Heart left ventricle (tissue), 16 donors: Measurements from ENCODE around the gene SLC7A1. TPM values are rescaled to one million over a fixed set of nuclear protein-coding genes. Genes with fewer than 3 reads are reported as not detected.

Source experiments
- ATAC-seq, 4 donors: fragments of 200-7000 bp; cut with Tn5 transposase; one replicate each; pipeline ENCODE4 v1.9.1; 2020 to 2022; ENCODE audit warnings: moderate library complexity in 4 of 4, mild to moderate bottlenecking in 3 of 4, moderate number of reproducible peaks in 1 of 4
- DNase-seq, 5 donors: peaks; one replicate each; pipeline ENCODE4 v3.0.0-alpha.2; 2020
- H3K27ac ChIP-seq, 12 donors: fragments of 200-600 bp; sonication (generic) in 4 of 12; one replicate each; pipeline versions ENCODE4 v1.5.0 to v1.8.0; 2016 to 2022; ENCODE audit warnings: mild to moderate bottlenecking in 2 of 12
- H3K27me3 ChIP-seq, 9 donors: fragments of 200-600 bp; sonication (generic) in 2 of 9; one replicate each; pipeline versions ENCODE4 v1.5.1 to v1.8.0; 2016 to 2022; ENCODE audit warnings: mild to moderate bottlenecking in 3 of 9
- H3K36me3 ChIP-seq, 9 donors: fragments of 200-600 bp; sonication (generic) in 2 of 9; one replicate each; pipeline versions ENCODE4 v1.5.0 to v1.8.0; 2018 to 2022; ENCODE audit warnings: mild to moderate bottlenecking in 2 of 9
- H3K4me1 ChIP-seq, 12 donors: fragments of 200-600 bp; sonication (generic) in 4 of 12; one replicate each; pipeline versions ENCODE4 v1.5.0 to v1.8.0; 2016 to 2022; ENCODE audit warnings: mild to moderate bottlenecking in 3 of 12
- H3K4me3 ChIP-seq, 12 donors: fragments of 200-600 bp; sonication (generic) in 4 of 12; one replicate each; pipeline versions ENCODE4 v1.5.0 to v1.8.0; 2017 to 2022; ENCODE audit warnings: mild to moderate bottlenecking in 9 of 12, moderate library complexity in 4 of 12
- H3K9me3 ChIP-seq, 12 donors: fragments of 200-600 bp; sonication (generic) in 4 of 12; one replicate each; pipeline versions ENCODE4 v1.5.0 to v1.8.0; 2016 to 2022; ENCODE audit warnings: mild to moderate bottlenecking in 1 of 12
- POLR2A ChIP-seq, 2 donors: fragments of 450-650 bp; IDR thresholded peaks; one replicate each; pipeline ENCODE4 v1.6.1; 2017; ENCODE audit warnings: antibody characterized with exemption in 2 of 2, mild to moderate bottlenecking in 2 of 2, moderate library complexity in 2 of 2
- WGBS, 4 donors: extraction: QIAGEN DNeasy Blood & Tissue Kit in 2 of 4; methylation state at CpG; one replicate each; pipeline versions ENCODE4 v1.1.5 to v1.1.7; 2013 to 2018; 5-methylcytosine and 5-hydroxymethylcytosine counted together
- intact Hi-C, 10 donors: fragments of 100-400 bp; cut with DNase I; formaldehyde crosslinking; loops; one replicate each; pipeline versions ENCODE4 v1.11.1 to v1.14.2; 2022
- polyA plus RNA-seq, 2 donors: library from polyadenylated mRNA; stranded (reverse); fragments of 200-250 nt; gene quantifications; one replicate each; pipeline ENCODE4 v1.2.3, GENCODE V29; 2013
- total RNA-seq, 9 donors: library from RNA; depleted of rRNA in 2 of 9; stranded (reverse); fragments of >200 nt in 2 of 9; fragmentation: NEBNext Ultra II Directional in 3 of 9; extraction: Animal tissue kit (Norgen Biotek cat#: 25700) in 3 of 9; gene quantifications; one replicate each; pipeline versions ENCODE4 v1.1.0 to v1.2.4, GENCODE V29; 2016 to 2023
- TF ChIP-seq, protein P1 (sequence below), 12 donors: fragments of 200-600 bp; sonication (generic) in 4 of 12; IDR thresholded peaks; one replicate each; pipeline versions ENCODE4 v1.5.0 to v1.8.0; 2018 to 2022; ENCODE audit warnings: antibody characterized with exemption in 12 of 12, mild to moderate bottlenecking in 5 of 12
- donor health status: ischemic (EF 13 %, LVEDD 7.1; RV severe dilation, severe dysfunction).
- donor health status: healthy with polysubstance abuse.
- donor health status: DM: no; HTN: yes; CAD: no.
- donor health status: DM: no; HTN: no; CAD: no.
- donor health status: ischemic (EF 25% LVEDD 6.9; RV normal size, moderate dysfunction).
- donor health status: ischemic (EF 25% LVEDD 5.7; RV mildly dilated, moderate dysfunction).
- donor health status: healthy.
- donor health status: DM: yes; HTN: yes; CAD: no.
- donor health status: ischemic (EF 35%, LVEDD 5.7; RV mildly dilated, moderate dysfunction).
- donor health status: nonischemic (EF 11% LVEDD 7.7; RV severe dilation, severe dysfunction).
- donor health status: DM: yes; HTN: yes; CAD: no.
- donor health status: PGD.
- donor health status: ischemic (EF 29% LVEDD 5.4; RV normal size, mild dysfunction).
- donor health status: nonischemic (EF 23%, LVEDD 6.1; RV moderate dilation, normal function).

SLC7A1 gene
- total and polyA plus RNA-seq, 11 donors, result 3.5 to 66.7 (median 14.3) TPM

DNA sequence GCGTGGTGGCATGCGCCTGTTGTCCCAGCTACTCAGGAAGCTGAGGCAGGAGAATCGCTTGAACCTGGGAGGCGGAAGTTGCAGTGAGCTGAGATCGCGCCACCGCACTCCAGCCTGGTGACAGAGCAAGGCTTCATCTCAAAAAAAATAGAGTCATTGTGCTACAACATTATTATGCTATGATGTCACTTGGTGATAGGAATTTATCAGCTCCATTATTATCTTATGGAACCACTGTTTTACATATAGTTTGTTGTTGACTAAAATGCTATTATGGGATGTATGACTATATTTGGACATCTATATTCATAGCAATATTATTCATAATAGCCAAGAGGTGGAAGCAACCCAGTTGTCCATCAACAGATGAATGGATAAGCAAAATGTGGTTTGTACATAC is 26.4 kb upstream of the SLC7A1 start:
- H3K4me3 ChIP-seq, result no peak overlapping the region
- no peaks in the 10 kb centered on the region for H3K36me3 ChIP-seq
- H3K27me3 ChIP-seq, result no peaks in the 10 kb centered on the region
- H3K4me1 ChIP-seq, result no peaks in the 10 kb centered on the region
- intact Hi-C loops, result no loop called here
- DNase-seq (no peak), ATAC-seq (no peak)
- H3K9me3 ChIP-seq, result peaks cover 0 to 10% (median 0%) of the 10 kb centered on the region in 12 donors
- TF ChIP-seq, protein P1, sequence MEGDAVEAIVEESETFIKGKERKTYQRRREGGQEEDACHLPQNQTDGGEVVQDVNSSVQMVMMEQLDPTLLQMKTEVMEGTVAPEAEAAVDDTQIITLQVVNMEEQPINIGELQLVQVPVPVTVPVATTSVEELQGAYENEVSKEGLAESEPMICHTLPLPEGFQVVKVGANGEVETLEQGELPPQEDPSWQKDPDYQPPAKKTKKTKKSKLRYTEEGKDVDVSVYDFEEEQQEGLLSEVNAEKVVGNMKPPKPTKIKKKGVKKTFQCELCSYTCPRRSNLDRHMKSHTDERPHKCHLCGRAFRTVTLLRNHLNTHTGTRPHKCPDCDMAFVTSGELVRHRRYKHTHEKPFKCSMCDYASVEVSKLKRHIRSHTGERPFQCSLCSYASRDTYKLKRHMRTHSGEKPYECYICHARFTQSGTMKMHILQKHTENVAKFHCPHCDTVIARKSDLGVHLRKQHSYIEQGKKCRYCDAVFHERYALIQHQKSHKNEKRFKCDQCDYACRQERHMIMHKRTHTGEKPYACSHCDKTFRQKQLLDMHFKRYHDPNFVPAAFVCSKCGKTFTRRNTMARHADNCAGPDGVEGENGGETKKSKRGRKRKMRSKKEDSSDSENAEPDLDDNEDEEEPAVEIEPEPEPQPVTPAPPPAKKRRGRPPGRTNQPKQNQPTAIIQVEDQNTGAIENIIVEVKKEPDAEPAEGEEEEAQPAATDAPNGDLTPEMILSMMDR (IDR thresholded peaks at IDR 0.05), result no peak
- no peak for TF ChIP-seq POLR2A (IDR thresholded peaks at IDR 0.05)
- no peak overlapping the region for H3K27ac ChIP-seq
- 84 to 92% (median 90%) methylated on average over 7 of the region's 7 CpGs for WGBS, 4 donors

DNA sequence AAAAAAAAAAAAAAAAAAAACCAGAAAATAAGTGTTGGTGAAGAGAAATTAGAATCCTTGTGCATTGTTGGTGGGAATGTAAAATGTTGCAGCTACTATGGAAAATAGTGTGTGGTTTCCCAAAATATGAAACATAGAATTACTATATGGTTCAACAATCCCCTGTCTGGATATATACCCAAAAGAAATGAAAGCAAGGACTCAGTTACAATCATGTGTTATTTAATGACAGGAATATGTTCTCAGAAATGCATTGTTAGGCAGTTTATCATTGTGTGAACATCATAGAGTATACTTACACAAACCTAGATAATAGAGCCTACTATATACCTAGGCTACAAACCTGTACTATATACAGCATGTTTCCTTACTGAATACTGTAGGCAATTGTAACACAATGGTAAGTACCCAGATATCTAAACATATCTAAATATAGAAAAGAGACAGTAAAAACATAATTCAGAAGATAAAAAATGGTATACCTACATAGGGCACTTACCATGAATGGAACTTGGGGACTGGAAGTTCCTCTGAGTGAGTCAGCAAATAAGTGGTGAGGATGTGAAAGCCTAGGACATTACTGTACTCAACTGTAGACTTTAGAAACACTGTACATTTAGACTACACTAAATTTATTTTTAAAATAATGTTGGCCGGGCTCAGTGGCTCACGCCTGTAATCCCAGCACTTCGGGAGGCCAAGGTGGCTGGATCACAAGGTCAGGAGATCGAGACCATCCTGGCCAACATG is 25.7 kb upstream of the SLC7A1 start:
- intact Hi-C loops, result no loop called here
- Histone ChIP-seq H3K27ac (no peak overlapping the region), H3K4me3 (no peak overlapping the region), H3K27me3 (no peaks in the 10 kb centered on the region), H3K36me3 (no peaks in the 10 kb centered on the region), H3K9me3 (peaks cover 0 to 10% (median 0%) of the 10 kb centered on the region in 12 donors), H3K4me1 (no peaks in the 10 kb centered on the region)
- WGBS, 4 donors, result 76 to 93% (median 88%) methylated on average over 4 of the region's 4 CpGs
- ATAC-seq, result no peak
- DNase-seq, result no peak
- TF ChIP-seq, protein P1 (IDR thresholded peaks at IDR 0.05), result no peak
- TF ChIP-seq POLR2A (IDR thresholded peaks at IDR 0.05), result no peak

DNA sequence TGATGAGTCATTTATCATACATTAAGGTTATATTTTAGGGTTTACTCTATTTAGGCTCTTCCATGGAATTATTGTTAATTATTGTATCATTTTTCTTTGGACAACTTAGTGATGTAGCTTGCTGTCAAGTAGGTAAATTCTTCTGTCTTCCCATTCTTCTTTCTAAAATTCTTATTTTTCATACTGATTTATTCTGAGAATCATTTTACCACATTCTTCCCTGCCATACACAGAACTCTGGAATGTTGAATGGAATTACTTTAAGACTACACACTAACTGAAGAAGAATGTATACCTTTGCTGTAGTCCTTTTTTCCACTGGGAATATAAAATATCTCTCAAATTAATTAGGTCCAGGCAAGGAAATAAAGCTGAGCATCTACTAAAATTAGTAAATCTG is 24.5 kb upstream of the SLC7A1 start:
- H3K4me1 ChIP-seq, result no peaks in the 10 kb centered on the region
- TF ChIP-seq, protein P1 (IDR thresholded peaks at IDR 0.05), result no peak
- TF ChIP-seq POLR2A (IDR thresholded peaks at IDR 0.05), result no peak
- peaks cover 0 to 15% (median 0%) of the 10 kb centered on the region in 12 donors for H3K9me3 ChIP-seq
- no peak for ATAC-seq
- H3K4me3 ChIP-seq, result no peak overlapping the region
- H3K36me3 ChIP-seq, result no peaks in the 10 kb centered on the region
- intact Hi-C loops, result loop anchor here in 1 of 10 donors (10.0 kb wide), 1 partner anchor 85 kb away; no protein-coding TSS in a partner anchor
- no peak for DNase-seq
- H3K27ac ChIP-seq, result no peak overlapping the region
- no peaks in the 10 kb centered on the region for H3K27me3 ChIP-seq

DNA sequence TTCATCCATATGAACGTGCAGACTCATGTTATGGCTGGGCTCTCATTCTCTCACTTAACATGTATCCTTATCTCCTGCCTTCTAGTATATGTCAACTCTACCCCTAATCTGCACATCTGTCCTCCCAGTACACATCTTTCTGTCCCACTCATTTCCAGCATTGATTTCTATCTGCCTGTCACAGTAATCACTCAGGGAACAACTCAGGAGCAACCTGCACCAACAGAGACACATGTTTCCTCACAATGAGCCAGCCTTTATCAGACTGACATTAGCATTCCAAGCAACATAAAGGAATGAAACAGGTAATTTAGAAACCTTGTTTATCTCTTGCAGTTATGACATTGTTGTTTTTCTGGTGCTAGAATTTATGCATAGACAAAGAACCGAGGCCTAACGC is 17.6 kb upstream of the SLC7A1 start:
- ATAC-seq (no peak), DNase-seq (no peak)
- peaks cover 0 to 6% (median 0%) of the 10 kb centered on the region in 9 donors for H3K27me3 ChIP-seq

More for the DNA sequence above, 17.6 kb upstream of the SLC7A1 start:
- Histone ChIP-seq H3K4me1 (peaks cover 0 to 4% (median 0%) of the 10 kb centered on the region in 12 donors), H3K4me3 (no peak overlapping the region), H3K9me3 (peaks cover 0 to 22% (median 0%) of the 10 kb centered on the region in 12 donors), H3K36me3 (no peaks in the 10 kb centered on the region), H3K27ac (no peak overlapping the region)
- intact Hi-C loops, result loop anchor here in 1 of 10 donors (10.0 kb wide), 1 partner anchor 92 kb away; no protein-coding TSS in a partner anchor
- TF ChIP-seq, protein P1 (IDR thresholded peaks at IDR 0.05), result no peak
- no peak for TF ChIP-seq POLR2A (IDR thresholded peaks at IDR 0.05)
- WGBS, 4 donors, result 80 to 87% (median 87%) methylated on average over 3 of the region's 3 CpGs
